HCEC 1CT (cell line): ENCODE results near the gene CNST.
"Not testable (repeated sequence)": the region's sequence is repeated elsewhere in the genome, so short reads cannot be mapped to it uniquely, and the experiment has no call there.

Experiments used
- DNase-seq: peaks from one replicate; pipeline ENCODE4 v3.0.0-alpha.2; 2017

The CNST gene

DNA sequence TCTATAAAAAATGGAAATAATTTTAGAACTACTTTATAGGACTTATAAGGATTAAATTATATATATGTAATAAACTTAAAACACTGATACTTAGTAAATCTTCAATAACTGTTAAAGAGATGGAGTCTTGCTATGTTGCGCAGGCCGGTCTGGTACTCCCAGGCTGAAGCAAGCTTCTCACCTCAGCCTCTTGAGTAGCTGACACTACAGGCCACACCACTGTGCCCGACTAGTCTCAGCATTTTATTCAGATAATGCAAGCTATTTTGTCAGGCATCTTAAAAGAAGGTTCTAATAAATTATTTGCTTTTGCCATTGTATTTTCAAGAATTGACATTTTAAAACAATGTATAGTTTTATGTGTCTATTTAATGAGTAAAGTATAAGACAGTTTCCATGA, 20.8 kb downstream of the CNST start:
- DNase-seq = no peak

DNA sequence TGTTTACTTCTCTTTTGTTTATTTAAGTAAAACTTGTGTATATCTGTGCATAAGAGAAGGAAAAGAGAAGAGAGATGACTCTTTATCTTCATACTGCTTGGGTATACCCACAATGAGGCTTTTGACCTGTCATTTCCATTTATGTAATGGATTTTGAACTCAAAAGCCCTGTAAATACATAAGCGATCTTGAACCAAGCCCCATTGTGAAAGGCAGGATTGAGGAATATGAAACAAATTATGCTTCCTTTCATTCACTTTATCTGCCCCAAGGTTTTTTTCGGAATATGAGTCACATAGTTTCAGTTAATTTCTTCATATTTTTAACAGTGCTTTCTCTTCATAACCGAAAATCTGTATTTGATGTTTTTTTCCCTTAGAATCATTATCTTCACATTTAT, 21.4 kb downstream of the CNST start:
- DNase-seq = peak; percentile 69

DNA sequence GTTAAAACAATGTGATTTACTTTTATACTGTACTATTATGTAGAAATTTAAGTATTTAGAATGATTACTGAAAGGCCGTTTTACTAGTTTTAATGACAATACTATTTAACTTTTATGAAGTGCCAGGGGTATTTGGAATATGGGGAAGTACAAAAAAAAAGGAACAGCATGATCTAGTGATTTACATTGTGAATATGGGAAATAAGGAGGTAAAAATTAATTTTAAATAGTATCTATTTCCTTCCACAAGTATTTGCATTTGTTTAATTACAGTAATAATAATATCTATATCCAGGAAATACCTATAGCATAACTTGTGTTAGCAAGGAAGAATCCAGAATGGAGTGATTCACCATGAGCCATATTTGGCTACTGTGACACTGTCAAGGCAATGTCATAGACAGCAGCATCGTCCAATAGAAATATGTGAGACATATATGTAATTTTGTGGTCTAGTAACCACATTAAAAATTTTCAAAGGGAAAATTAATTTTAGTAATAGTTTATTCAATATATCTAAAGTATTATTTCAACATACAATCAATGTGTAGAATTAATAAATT, 22.0 kb downstream of the CNST start:
- DNase-seq = peak; percentile 76

DNA sequence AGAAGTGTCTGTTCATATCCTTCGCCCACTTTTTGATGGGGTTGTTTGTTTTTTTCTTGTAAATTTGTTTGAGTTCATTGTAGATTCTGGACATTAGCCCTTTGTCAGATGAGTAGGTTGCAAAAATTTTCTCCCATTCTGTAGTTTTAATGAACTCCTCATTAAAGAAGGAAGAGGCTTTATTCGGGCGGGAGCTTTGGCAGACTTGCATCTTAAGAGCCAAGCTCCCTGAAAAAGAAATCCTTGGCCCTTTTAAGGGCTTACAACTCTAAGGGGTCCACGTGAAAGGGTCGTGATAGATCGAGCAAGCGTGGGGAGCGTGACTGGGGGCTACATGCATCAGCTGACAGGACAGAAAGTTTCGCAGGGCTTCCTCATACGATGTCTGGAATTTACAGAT, 23.7 kb downstream of the CNST start:
- not testable (repeated sequence) for DNase-seq

DNA sequence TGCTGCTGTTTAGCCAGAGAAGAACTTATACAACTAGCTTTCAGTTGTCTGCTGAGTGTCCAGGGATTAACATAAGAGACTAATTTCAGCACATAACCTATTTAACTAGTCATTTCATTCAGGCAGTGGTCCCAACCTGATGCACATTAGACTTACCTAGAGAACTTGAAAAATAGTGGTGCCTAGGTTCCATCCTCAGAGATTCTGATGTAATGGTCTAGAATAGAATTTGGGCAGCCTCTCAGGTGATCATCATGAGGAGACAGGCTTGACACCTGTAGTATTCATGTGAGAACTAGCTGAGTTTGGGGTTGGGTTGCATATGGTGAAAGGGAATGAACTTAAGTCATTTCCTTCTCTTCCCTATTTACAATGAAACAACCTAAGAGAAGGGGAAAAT, 24.8 kb downstream of the CNST start:
- no peak for DNase-seq

DNA sequence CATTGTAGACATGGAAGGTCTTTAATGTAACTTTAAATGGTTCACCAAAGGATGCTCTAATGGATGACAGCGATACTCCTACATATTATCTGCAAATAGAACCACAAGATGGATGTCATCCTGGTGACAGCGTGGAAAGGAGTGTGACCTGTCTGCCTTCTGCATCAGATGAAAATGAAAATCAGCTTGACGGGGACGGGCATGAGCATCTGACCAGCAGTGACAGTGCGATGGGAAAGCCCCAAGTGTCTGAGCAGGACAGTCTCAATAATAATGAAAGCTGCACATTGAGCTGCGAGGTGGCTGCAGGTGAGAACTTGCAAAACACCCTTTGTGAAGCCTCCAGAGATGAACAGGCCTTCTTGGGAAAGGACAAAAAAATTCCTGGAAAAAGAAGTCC, 25.2 kb downstream of the CNST start:
- no peak for DNase-seq

DNA sequence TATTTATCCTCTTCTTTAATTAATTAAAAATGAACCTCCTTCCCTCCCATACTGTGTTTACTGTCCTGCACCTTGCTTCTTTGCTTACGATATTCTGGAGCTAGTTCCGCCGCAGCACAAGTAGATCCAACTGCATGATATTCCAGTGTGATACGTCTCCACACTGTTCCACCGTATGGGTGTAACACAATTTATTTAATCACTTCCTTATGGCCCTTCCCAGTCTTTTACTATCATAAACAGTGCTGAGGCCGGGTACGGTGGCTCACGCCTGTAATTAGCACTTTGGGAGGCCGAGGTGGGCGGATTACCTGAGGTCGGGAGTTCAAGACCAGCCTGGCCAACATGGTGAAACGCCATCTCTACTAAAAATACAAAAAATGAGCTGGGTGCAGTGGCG, 25.7 kb downstream of the CNST start:
- DNase-seq = no peak

DNA sequence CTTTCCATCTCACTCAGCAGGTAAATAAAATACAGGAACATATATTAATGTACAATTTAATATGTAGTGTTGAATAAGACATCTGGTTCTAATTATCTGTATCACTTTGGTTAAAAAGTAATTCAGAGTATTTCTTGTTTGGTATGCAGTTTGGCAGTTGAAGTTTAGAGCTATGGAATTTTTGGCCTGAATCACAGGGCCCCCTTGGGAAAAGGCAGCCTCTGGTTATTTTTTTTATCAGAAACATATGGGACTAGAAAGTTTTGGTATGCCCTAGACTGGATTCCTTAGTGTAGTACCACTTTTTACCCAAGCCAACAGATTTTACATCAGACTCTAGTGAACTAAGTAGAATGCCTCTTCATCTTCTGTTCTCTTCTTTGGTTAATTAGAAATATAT, 26.4 kb downstream of the CNST start:
- DNase-seq = peak; percentile 93

DNA sequence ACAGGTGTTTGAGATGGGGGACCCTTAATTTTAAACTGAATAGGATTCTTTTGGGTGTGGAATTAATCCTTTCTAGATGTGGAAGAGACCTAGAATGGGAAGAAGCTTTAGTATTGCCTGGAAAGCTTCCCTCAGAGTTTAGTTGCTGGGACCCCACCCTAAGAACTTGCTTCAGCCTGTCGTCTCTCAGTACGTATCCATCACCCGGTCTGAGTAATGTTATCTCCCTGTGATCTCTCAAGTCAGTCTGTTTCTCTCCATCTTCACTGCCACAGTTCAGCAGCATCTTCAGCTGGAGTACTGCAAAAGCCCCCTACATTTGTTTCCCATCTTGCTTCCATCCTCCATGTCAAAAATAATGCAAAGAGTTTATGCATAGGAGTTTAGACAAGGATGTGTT, 28.9 kb downstream of the CNST start:
- DNase-seq = no peak

DNA sequence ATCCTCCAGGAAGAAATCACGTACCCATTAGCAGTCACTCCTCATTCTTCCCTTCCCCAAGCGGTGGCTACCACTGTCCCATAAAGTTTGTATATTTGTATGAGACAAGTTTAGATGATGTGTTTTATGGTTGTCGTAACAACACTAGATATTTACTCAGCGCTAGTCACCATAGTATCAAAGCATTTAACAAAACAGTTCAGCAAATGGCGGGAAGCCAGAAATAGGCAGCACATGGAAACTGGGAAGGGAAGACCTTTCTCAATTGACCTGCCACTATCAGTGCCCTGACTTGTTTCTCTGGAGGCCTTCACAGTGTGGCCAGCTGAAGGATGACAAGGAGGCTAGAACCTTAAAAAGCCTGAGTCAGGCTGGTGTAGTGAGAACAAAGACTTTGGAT, 31.1 kb downstream of the CNST start:
- peak; percentile 91 for DNase-seq

DNA sequence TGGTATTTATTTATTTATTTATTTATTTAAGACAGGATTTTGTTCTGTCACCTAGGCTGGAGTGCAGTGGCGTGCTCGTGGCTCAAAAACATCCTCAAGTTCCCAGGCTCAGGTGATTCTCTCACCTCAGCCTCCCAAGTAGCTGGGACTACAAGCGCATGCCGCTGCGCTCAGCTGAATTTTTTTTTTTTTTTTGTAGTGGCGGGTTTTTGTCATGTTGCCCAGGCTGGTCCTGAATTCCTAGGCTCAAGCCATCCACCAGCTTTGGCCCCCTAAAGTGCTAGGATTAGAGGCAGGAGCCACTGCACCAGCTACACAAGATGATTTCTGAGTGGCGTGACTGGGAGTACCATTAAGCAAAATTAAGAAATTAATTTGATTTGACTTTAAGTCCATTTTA, 31.7 kb downstream of the CNST start:
- no peak for DNase-seq

DNA sequence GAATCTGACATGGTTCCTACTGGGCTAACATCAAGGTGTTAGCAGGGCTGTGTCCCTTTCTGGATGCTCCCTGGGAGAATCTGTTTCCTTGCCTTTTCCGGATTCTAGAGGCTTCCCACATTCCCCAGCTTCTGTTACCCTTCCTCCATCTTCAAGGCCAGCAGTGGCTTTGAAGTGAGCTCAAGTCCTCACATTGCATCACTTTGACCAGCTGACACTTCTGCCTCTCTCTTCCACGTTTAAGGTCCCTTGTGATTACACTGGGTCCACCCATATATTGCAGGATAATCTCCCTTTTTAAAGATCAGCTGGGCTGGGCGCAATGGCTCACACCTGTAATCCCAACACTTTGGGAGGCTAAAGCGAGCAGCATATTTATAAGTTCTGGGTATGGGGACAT, 33.1 kb downstream of the CNST start:
- no peak for DNase-seq

DNA sequence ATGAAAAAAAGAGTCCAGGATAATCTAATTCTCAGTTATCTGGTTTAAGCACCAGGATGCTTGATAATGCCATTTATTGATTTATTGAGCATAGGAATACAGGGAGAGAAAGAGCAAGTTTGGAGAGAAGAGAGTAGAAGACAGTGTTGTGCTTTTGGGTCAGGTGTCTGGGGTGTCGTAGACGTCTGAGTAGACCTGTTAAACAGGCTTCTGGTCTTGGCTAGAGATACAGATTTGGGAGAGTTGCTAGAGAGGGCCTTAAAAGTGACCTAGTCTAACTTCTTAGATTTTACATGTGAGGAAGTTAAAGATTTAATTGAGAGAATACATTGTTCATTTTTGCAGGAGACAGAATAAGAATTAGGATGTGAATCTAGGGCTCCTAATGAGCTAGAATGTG, 34.3 kb downstream of the CNST start:
- DNase-seq = no peak

DNA sequence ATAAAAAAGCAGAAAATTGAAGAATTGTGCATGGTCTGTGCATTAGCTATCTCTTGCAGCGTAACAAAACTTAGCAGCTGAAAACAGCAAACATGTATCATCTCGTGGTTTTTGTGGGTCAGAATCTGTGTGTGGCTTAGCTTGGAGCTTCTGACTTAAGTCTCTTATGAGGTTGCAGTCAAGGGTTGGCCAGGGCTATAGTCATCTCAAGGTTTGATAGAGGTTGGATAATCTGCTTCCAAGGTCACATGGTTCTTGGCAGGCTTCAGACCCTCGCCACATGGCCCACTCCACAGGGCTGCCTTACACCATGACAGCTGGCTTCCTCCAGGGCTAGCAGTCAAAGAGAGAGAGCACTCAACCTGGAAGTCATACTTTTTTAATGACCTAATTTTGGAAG, 35.9 kb downstream of the CNST start:
- DNase-seq = no peak

DNA sequence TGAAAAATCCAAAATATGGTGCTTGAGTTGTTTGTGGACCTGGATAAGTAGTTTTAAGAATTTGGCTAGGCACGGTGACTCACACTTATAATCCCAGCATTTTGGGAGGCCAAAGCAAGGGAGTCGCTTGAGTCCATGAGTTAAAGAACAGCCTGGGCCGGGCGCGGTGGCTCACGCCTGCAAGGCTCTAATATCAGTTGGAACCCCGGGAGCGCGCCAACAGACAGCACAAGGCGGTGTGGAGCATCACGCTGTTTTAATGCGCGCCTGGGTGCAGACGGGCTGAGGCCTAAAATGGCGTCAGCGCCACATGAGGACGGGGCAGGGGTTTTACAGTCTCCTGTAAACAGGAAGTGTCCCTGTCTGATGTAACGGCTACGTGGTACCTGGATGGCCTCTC, 39.0 kb downstream of the CNST start:
- not testable (repeated sequence) for DNase-seq

DNA sequence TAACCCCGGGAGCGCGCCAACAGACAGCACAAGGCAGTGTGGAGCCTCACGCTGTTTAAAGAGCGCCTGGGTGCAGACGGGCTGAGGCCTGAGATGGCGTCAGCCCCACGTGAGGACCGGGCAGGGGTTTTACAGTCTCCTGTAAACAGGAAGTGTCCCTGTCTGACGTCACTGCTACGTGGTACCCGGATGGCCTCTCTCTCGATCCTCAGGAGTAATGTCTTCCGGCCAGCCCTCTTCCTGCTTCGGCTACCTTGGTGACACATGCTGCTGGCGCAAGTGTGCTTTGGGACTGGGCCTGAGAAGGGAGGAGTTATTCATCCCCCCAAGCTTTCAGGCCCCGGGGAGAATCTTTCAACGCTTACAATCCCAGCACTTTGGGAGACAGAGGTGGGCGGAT, 41.2 kb downstream of the CNST start:
- no peak for DNase-seq

DNA sequence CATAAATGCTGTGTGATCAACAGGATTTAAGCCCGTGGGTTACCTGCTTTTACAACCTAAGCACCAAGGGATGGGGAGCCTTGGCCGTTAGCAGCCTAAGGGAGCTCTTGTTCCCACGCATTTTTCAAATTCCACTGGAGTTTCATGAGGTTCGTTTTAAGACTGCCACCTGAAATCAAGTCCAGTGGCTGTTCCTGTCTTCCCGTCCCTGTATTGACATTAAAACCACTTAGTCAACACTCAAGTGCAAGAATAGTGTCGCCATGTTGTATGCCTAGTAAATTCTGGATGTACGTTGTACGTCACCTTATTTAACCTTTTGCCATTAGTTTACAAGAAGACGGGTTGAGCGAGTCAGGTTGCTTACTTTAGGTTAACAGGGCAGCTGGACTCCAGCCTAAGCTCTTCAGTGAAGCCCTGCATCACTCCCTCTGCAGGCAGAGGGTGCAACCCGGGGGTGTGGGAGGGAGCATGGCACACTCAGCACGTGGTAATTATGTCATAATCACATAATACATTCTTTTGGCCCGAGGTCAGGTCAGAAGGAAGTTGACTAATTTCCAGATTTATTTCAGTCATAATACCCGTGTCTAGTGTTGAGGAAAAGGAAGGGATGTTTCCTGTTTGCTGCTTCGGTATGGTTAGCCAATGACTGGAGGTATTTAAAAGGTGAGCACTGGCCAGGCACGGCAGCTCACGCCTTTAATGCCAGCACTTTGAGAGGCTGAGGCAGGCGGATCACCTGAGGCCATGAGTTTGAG, 42.5 kb downstream of the CNST start:
- peak; percentile 98 for DNase-seq

DNA sequence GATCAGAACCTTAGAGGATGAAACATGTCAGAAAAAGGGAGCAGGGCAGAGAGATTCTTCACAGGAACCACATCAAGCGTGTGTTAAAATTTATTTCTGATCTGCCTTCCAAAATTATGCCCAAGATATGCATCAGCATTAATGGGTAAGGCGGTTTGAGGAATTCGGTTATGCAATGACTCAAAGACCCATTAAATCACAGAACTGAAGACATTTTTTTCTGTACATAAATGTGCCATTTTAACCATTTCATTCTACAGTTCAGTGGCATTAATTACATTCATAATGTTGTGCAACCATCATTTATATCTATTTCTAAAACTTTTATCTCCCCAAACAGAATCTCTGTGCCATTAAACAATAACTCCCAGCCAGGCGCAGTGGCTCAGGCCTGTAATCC, 43.4 kb downstream of the CNST start:
- peak; percentile 66 for DNase-seq

DNA sequence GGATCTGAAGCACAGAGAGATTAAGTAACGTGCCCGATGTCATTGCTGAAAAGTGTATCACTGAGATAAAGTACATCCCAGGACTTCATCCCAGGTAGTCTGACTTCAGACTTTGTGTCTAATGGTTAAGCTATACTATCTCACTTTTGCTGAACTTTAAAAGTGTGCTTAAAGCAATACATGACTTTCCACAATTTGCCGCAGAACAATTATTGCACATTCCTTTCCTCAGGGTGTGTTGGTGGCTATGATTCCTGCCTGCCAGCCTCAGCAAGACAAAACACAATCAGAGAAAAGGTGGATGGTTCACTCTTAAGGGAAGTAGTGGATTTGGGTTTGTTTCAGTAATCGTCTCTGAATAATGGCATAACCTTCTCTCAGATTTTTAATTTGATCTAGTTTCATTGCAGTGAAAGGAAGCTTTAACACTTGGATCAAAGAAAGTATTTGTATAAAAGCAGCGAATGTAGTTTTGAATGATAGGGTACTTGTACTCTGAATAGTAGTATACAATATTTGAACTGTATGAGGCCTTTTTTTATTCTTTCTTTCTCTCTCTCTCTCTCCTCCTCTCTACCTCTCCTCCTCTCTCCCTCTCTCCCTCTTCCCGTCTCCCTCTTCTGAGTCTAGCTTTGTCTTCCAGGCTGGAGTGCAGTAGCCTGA, 47.0 kb downstream of the CNST start:
- DNase-seq = no peak

DNA sequence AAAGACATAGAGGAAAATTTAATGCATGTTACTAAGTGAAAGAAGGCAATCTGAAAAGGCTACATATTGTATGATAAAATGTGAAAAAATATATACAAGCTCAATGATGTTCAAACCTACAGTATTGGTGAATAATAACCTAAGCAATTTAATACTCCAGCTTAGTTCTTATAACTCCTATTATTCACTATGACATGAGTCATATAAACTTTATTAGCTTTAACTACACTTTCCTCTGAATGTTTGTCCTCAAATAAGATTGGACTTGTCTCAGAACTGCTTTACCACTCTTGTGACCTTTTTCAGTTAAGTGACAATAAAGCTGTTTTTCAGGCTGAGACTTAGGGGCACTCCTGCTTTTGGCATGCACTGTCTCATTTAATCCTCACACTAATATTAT, 50.9 kb downstream of the CNST start:
- DNase-seq = peak; percentile 33

DNA sequence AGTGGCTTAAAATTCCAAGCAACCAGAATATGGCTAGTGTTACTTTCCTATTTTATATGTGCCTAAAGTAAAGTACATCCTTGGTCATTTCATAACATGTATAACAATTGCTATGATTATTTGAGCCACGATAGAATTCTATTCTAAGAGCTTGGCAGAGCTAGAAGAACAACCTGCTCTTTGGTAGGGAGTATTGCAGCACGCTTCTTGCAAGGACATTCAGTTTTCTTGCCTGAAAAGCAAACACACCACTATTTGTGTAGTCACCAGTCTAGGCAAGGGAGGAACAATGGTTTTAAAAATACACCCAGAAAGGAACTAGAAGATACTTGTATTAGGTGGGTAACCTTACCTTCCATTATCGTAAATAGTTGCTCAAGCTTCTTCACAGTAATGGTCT, 51.5 kb downstream of the CNST start:
- no peak for DNase-seq

DNA sequence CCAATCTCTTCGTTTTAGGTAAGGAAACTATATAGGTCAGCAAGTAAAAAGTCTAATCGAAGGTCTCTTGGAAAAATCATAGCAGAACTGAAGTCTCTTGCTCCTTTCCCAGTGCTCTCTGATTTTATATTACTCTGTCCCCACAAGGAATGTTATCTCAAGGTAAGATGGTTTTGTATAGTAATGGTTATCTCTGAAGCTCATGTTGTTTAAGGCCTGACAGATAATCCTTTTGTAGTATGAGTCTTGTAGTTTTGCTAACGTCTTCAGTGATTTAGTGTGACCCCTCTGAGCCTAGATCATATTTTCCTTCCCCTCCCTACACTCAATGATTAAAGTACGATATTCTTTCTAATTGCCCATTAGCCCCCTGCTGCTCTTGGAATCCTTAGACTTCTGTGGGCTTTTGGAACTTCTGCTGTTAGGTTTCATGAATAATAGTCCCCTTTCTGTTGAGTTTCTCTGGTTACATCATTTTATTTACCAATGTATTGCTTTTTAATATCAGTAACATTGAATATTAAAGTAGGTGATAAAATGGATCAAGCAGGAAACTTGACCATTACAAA, 52.1 kb downstream of the CNST start:
- no peak for DNase-seq

DNA sequence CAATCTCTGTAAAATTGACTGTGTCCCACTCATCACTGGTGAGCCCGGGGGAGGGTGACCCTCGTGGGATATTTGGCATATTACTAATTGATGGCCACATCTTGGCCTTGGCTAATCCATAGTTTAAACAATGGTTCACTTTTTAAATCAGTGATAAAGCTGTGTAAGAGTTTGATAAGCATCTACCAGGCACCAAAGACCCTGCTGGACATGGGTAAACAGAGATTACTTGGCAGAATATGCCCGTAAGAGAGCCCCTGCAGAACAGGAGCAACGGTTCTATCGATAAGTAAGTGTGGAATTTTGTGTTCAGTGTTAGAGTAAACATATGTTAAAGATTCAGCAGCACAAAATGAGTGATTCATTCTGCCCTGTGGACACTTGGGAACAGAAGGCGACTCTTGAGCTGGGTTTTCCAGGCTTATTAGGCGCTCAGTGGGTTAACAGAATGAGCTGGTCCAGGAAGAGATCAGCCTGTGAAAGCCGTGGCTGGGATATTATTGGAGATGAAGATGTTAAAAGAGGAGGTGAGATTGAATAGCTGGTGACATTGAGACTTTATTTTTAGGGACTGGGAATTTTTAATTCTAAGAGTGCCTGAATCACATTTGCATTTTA, 55.9 kb downstream of the CNST start:
- DNase-seq = peak; percentile 42

DNA sequence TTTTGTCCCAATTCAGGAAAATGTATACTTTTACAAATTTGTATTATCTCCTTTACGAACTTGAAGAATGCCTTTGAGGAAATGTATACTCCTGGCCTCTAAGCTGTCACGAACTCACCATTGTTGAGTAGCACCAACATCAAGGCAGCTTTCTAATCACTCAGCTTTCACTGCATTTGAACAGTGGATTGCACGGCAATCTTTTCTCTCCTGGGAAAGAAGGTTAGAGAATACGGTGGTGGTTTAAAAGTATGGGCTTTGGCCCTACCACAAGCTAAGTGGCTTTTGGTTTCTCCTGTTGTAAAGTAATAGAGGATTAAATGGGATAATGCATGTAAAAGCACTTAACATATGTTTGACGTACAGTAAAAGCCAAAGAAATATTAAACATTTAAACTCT, 57.8 kb downstream of the CNST start:
- DNase-seq = no peak
